ENCODE measurements around the gene PSMC3IP. TPM values are rescaled to one million over a fixed set of nuclear protein-coding genes. Genes with fewer than 3 reads are reported as not detected.

Gene PSMC3IP
- polyA plus RNA-seq = 6.4 TPM in 1 of 2 replicates, not detected in the other

GRCh38 chr17:42577532-42578281 is at the start of gene PSMC3IP:
TSS of gene PSMC3IP (minus strand) at chr17:42577729. CDS start at chr17:42577686, 43 bp downstream.

GRCh38 chr17:42609182-42609813 is 31.8 kb upstream of the PSMC3IP start, which contains the start of the genes RETREG3 and TUBG1:
TSS of gene RETREG3 (minus strand) at chr17:42609374. CDS start at chr17:42609324, 50 bp downstream.
TSS of gene TUBG1 (plus strand) at chr17:42609683. CDS start at chr17:42609738, 55 bp downstream.

GRCh38 chr17:42566883-42567573 is 10.5 kb downstream of the PSMC3IP start, which contains the start of gene MLX:
TSS of gene MLX (plus strand) at chr17:42567100. CDS start at chr17:42567125, 25 bp downstream.

GRCh38 chr17:42561897-42562387 is 15.6 kb downstream of the PSMC3IP start, which contains the start of gene COASY:
TSS of gene COASY (plus strand) at chr17:42562148. CDS start at chr17:42562623, 475 bp downstream.

GRCh38 chr17:42552736-42553135 is 24.8 kb downstream of the PSMC3IP start, which contains the start of gene HSD17B1:
TSS of gene HSD17B1 (plus strand) at chr17:42552923. CDS start at chr17:42552934, 11 bp downstream.

GRCh38 chr17:42536048-42536371 is 41.5 kb downstream of the PSMC3IP start, which contains the start of gene NAGLU:
TSS of gene NAGLU (plus strand) at chr17:42536241. CDS start at chr17:42536273, 32 bp downstream.

Other genes with a start within 250 kb of the PSMC3IP start
- gene STAT3, start 189.3 kb downstream of the PSMC3IP start, polyA plus RNA-seq = 9.3 and 9.4 TPM in 2 replicates
- gene CAVIN1, start 154.5 kb downstream of the PSMC3IP start, polyA plus RNA-seq = 0.17 and 0.29 TPM in 2 replicates
- 279 and 330 TPM in 2 replicates for gene ATP6V0A1, start 118.9 kb downstream of the PSMC3IP start, polyA plus RNA-seq
- 0.69 TPM in 1 of 2 replicates, not detected in the other for gene NAGLU, start 41.5 kb downstream of the PSMC3IP start, polyA plus RNA-seq
- gene HSD17B1, start 24.8 kb downstream of the PSMC3IP start, polyA plus RNA-seq = 0.32 and 0.83 TPM in 2 replicates
- 11.2 and 11.7 TPM in 2 replicates for gene COASY, start 15.6 kb downstream of the PSMC3IP start, polyA plus RNA-seq
- gene MLX, start 10.6 kb downstream of the PSMC3IP start, polyA plus RNA-seq = 28.0 and 29.9 TPM in 2 replicates
- gene RETREG3, start 31.6 kb upstream of the PSMC3IP start, polyA plus RNA-seq = 3.6 and 4.2 TPM in 2 replicates
- 24.6 and 29.5 TPM in 2 replicates for gene TUBG1, start 32.0 kb upstream of the PSMC3IP start, polyA plus RNA-seq
- 15.4 and 23.9 TPM in 2 replicates for gene TUBG2, start 81.6 kb upstream of the PSMC3IP start, polyA plus RNA-seq
- 0.40 TPM in 1 of 2 replicates, not detected in the other for gene PLEKHH3, start 99.3 kb upstream of the PSMC3IP start, polyA plus RNA-seq
- gene CCR10, start 104.1 kb upstream of the PSMC3IP start, polyA plus RNA-seq = 0.48 TPM in 1 of 2 replicates, not detected in the other
- 6.8 and 11.4 TPM in 2 replicates for gene CNTNAP1, start 104.8 kb upstream of the PSMC3IP start, polyA plus RNA-seq
- 49.6 and 72.0 TPM in 2 replicates for gene EZH1, start 167.3 kb upstream of the PSMC3IP start, polyA plus RNA-seq
- 0.64 TPM in 1 of 2 replicates, not detected in the other for gene RAMP2, start 183.5 kb upstream of the PSMC3IP start, polyA plus RNA-seq
- 55.2 and 81.1 TPM in 2 replicates for gene VPS25, start 195.7 kb upstream of the PSMC3IP start, polyA plus RNA-seq
- 0.20 TPM in 2 replicates for gene WNK4, start 202.9 kb upstream of the PSMC3IP start, polyA plus RNA-seq
- gene COA3, start 221.0 kb upstream of the PSMC3IP start, polyA plus RNA-seq = 578 and 642 TPM in 2 replicates
- 2.1 and 4.4 TPM in 2 replicates for gene CNTD1, start 221.1 kb upstream of the PSMC3IP start, polyA plus RNA-seq
- 42.3 and 53.5 TPM in 2 replicates for gene BECN1, start 246.6 kb upstream of the PSMC3IP start, polyA plus RNA-seq

Measured in Purkinje cell (primary cell).